Measurements from ENCODE around the gene IFNL1.
"Not testable (repeated sequence)": the region's sequence is repeated elsewhere in the genome, so short reads cannot be mapped to it uniquely, and the experiment has no call there.

The IFNL1 gene

GRCh38 chr19:39297931-39298634, 1.9 kb downstream of the IFNL1 start:
- H3K9ac ChIP-seq (ENCODE audit: low read depth, low read length) = no peak overlapping the region
- H3K36me3 ChIP-seq (ENCODE audit: insufficient read depth, low read length) = no peaks in the 10 kb centered on the region
- no peaks in the 10 kb centered on the region for H3K9me3 ChIP-seq (ENCODE audit: control insufficient read depth, insufficient read depth, low read length)
- 0 out of 2 replicates have a peak, but pooled peaks cover 2% of the 10 kb centered on the region for H3K4me1 ChIP-seq (ENCODE audit: insufficient read depth, low read length)

GRCh38 chr19:39299404-39299803, 3.2 kb downstream of the IFNL1 start:
- Histone ChIP-seq H3K9ac (ENCODE audit: low read depth, low read length) (no peak overlapping the region), H3K36me3 (ENCODE audit: insufficient read depth, low read length) (no peaks in the 10 kb centered on the region), H3K4me1 (ENCODE audit: insufficient read depth, low read length) (0 out of 2 replicates have a peak, but pooled peaks cover 3% of the 10 kb centered on the region), H3K9me3 (ENCODE audit: control insufficient read depth, insufficient read depth, low read length) (no peaks in the 10 kb centered on the region)

GRCh38 chr19:39299832-39300231, 3.6 kb downstream of the IFNL1 start:
- peaks cover 7% of the 10 kb centered on the region; the same call in 1 of the 2 replicates for H3K4me1 ChIP-seq (ENCODE audit: insufficient read depth, low read length)
- H3K9ac ChIP-seq (ENCODE audit: low read depth, low read length) = no peak overlapping the region

GRCh38 chr19:39301021-39301420, 4.8 kb downstream of the IFNL1 start:
- Histone ChIP-seq H3K9me3 (ENCODE audit: control insufficient read depth, insufficient read depth, low read length) (no peaks in the 10 kb centered on the region), H3K9ac (ENCODE audit: low read depth, low read length) (no peak overlapping the region), H3K4me1 (ENCODE audit: insufficient read depth, low read length) (peaks cover 13% of the 10 kb centered on the region), H3K36me3 (ENCODE audit: insufficient read depth, low read length) (no peaks in the 10 kb centered on the region)

More at GRCh38 chr19:39299832-39300231, 3.6 kb downstream of the IFNL1 start:
- Histone ChIP-seq H3K9me3 (ENCODE audit: control insufficient read depth, insufficient read depth, low read length) (no peaks in the 10 kb centered on the region), H3K36me3 (ENCODE audit: insufficient read depth, low read length) (no peaks in the 10 kb centered on the region)

GRCh38 chr19:39301562-39301961, 5.4 kb downstream of the IFNL1 start:
- Histone ChIP-seq H3K36me3 (ENCODE audit: insufficient read depth, low read length) (no peaks in the 10 kb centered on the region), H3K4me1 (ENCODE audit: insufficient read depth, low read length) (peaks cover 18% of the 10 kb centered on the region), H3K9me3 (ENCODE audit: control insufficient read depth, insufficient read depth, low read length) (no peaks in the 10 kb centered on the region), H3K9ac (ENCODE audit: low read depth, low read length) (no peak overlapping the region)

GRCh38 chr19:39303373-39304184, 7.4 kb downstream of the IFNL1 start:
- Histone ChIP-seq H3K36me3 (ENCODE audit: insufficient read depth, low read length) (no peaks in the 10 kb centered on the region), H3K4me1 (ENCODE audit: insufficient read depth, low read length) (peaks cover 19% of the 10 kb centered on the region), H3K9me3 (ENCODE audit: control insufficient read depth, insufficient read depth, low read length) (no peaks in the 10 kb centered on the region), H3K9ac (ENCODE audit: low read depth, low read length) (0 out of 2 replicates have a peak overlapping the region, but pooled peaks have one; percentile 2)

GRCh38 chr19:39304185-39304513, 7.9 kb downstream of the IFNL1 start:
- peaks cover 23% of the 10 kb centered on the region for H3K4me1 ChIP-seq (ENCODE audit: insufficient read depth, low read length)
- H3K9ac ChIP-seq (ENCODE audit: low read depth, low read length) = no peak overlapping the region
- H3K9me3 ChIP-seq (ENCODE audit: control insufficient read depth, insufficient read depth, low read length) = no peaks in the 10 kb centered on the region
- no peaks in the 10 kb centered on the region for H3K36me3 ChIP-seq (ENCODE audit: insufficient read depth, low read length)

GRCh38 chr19:39304701-39305571, 8.7 kb downstream of the IFNL1 start:
- H3K9me3 ChIP-seq (ENCODE audit: control insufficient read depth, insufficient read depth, low read length) = no peaks in the 10 kb centered on the region
- H3K9ac ChIP-seq (ENCODE audit: low read depth, low read length) = no peak overlapping the region
- peaks cover 23% of the 10 kb centered on the region for H3K4me1 ChIP-seq (ENCODE audit: insufficient read depth, low read length)
- H3K36me3 ChIP-seq (ENCODE audit: insufficient read depth, low read length) = no peaks in the 10 kb centered on the region

- no peak overlapping the region for H3K9ac ChIP-seq (ENCODE audit: low read depth, low read length)
- no peaks in the 10 kb centered on the region for H3K9me3 ChIP-seq (ENCODE audit: control insufficient read depth, insufficient read depth, low read length)
- H3K4me1 ChIP-seq (ENCODE audit: insufficient read depth, low read length) = peaks cover 23% of the 10 kb centered on the region
- H3K36me3 ChIP-seq (ENCODE audit: insufficient read depth, low read length) = no peaks in the 10 kb centered on the region
Measured at GRCh38 chr19:39306075-39306474, 9.9 kb downstream of the IFNL1 start.

- peak overlapping the region; percentile 81 for H3K9ac ChIP-seq (ENCODE audit: low read depth, low read length)
- peaks cover 23% of the 10 kb centered on the region for H3K4me1 ChIP-seq (ENCODE audit: insufficient read depth, low read length)
- no peaks in the 10 kb centered on the region for H3K36me3 ChIP-seq (ENCODE audit: insufficient read depth, low read length)
- H3K9me3 ChIP-seq (ENCODE audit: control insufficient read depth, insufficient read depth, low read length) = no peaks in the 10 kb centered on the region
Measured at GRCh38 chr19:39307046-39307821, 11.0 kb downstream of the IFNL1 start.

GRCh38 chr19:39307822-39308530, 11.8 kb downstream of the IFNL1 start:
- Histone ChIP-seq H3K9me3 (ENCODE audit: control insufficient read depth, insufficient read depth, low read length) (no peaks in the 10 kb centered on the region), H3K4me1 (ENCODE audit: insufficient read depth, low read length) (peaks cover 22% of the 10 kb centered on the region), H3K36me3 (ENCODE audit: insufficient read depth, low read length) (no peaks in the 10 kb centered on the region), H3K9ac (ENCODE audit: low read depth, low read length) (peak overlapping the region; percentile 81)

GRCh38 chr19:39308531-39309304, 12.5 kb downstream of the IFNL1 start:
- H3K9me3 ChIP-seq (ENCODE audit: control insufficient read depth, insufficient read depth, low read length) = no peaks in the 10 kb centered on the region
- H3K36me3 ChIP-seq (ENCODE audit: insufficient read depth, low read length) = no peaks in the 10 kb centered on the region
- peak overlapping the region; percentile 81; the same call in 1 of the 2 replicates for H3K9ac ChIP-seq (ENCODE audit: low read depth, low read length)
- H3K4me1 ChIP-seq (ENCODE audit: insufficient read depth, low read length) = peaks cover 19% of the 10 kb centered on the region

GRCh38 chr19:39309305-39309670, 13.1 kb downstream of the IFNL1 start:
- H3K36me3 ChIP-seq (ENCODE audit: insufficient read depth, low read length); H3K9me3 ChIP-seq (ENCODE audit: control insufficient read depth, insufficient read depth, low read length); H3K9ac ChIP-seq (ENCODE audit: low read depth, low read length): not testable (repeated sequence)
- peaks cover 19% of the 10 kb centered on the region for H3K4me1 ChIP-seq (ENCODE audit: insufficient read depth, low read length)

Measured in ES-I3 (cell line).